Common myeloid progenitor, CD34-positive (primary cell): ENCODE measurements around the gene FN3K.

Experiments
- CTCF ChIA-PET: fragments of 350-600 bp; sonication (Branson Sonifier 250); formaldehyde crosslinking; loops from one replicate; lab custom pipeline; 2021; ENCODE audit warnings: antibody characterized with exemption; lab: Charles Lee
- POLR2A ChIA-PET: fragments of 350-600 bp; sonication (Branson Sonifier 250); formaldehyde crosslinking; loops from one replicate; lab custom pipeline; 2021; ENCODE audit warnings: antibody characterized with exemption; lab: Charles Lee
- DNase-seq, 3 donors: peaks; one replicate each; pipeline versions ENCODE4 v3.0.0 to v3.0.0-alpha.2; 2013
- H3K27ac ChIP-seq, 2 experiments: 1 replicate in 1 of 2; 2 replicates in 1 of 2; pipeline ENCODE4 v1.7.0; 2013; ENCODE audit warnings: inconsistent platforms in 2 of 2, low read length in 2 of 2, mild to moderate bottlenecking in 2 of 2, low read depth in 1 of 2, moderate library complexity in 1 of 2; ENCODE audit not compliant: severe bottlenecking in 2 of 2, insufficient read depth in 1 of 2, poor library complexity in 1 of 2
- H3K27me3 ChIP-seq, 5 experiments: replicated peaks in 2 of 5; 1 replicate in 3 of 5; 2 replicates in 2 of 5; pipeline versions ENCODE4 v1.6.1 to v1.7.0; 2013; ENCODE audit warnings: low read length in 4 of 5, mild to moderate bottlenecking in 2 of 5, moderate library complexity in 2 of 5, inconsistent platforms in 1 of 5; ENCODE audit not compliant: insufficient read depth in 5 of 5, control insufficient read depth in 4 of 5
- H3K36me3 ChIP-seq, 4 experiments: 1 replicate in 2 of 4; 2 replicates in 2 of 4; pipeline versions ENCODE4 v1.6.1 to v1.7.0; 2013; ENCODE audit warnings: low read length in 3 of 4, control low read depth in 1 of 4, mild to moderate bottlenecking in 1 of 4; ENCODE audit not compliant: control insufficient read depth in 4 of 4, insufficient read depth in 4 of 4
- H3K4me1 ChIP-seq, 4 experiments: 1 replicate in 3 of 4; 2 replicates in 1 of 4; pipeline versions ENCODE4 v1.6.1 to v1.7.1; 2013; ENCODE audit warnings: low read length in 3 of 4, mild to moderate bottlenecking in 3 of 4, control low read depth in 1 of 4, inconsistent platforms in 1 of 4, moderate library complexity in 1 of 4; ENCODE audit not compliant: control insufficient read depth in 4 of 4, insufficient read depth in 4 of 4; ENCODE audit errors: control extremely low read depth in 1 of 4
- H3K4me3 ChIP-seq, 7 experiments: 1 replicate in 4 of 7; 2 replicates in 3 of 7; pipeline versions ENCODE4 v1.5.1 to v1.7.0; 2013; ENCODE audit warnings: mild to moderate bottlenecking in 7 of 7, low read length in 6 of 7, moderate library complexity in 6 of 7, inconsistent platforms in 2 of 7, low read depth in 2 of 7, control low read depth in 1 of 7; ENCODE audit not compliant: insufficient read depth in 4 of 7, control insufficient read depth in 1 of 7; ENCODE audit errors: extremely low read depth in 1 of 7
- H3K9me3 ChIP-seq, 5 experiments: 1 replicate in 4 of 5; 2 replicates in 1 of 5; pipeline versions ENCODE4 v1.6.1 to v1.7.1; 2013; ENCODE audit warnings: low read length in 4 of 5, mild to moderate bottlenecking in 2 of 5, inconsistent platforms in 1 of 5, low read depth in 1 of 5, moderate library complexity in 1 of 5; ENCODE audit not compliant: control insufficient read depth in 4 of 5, insufficient read depth in 2 of 5; ENCODE audit errors: control extremely low read depth in 1 of 5
- whole genome bisulfite sequencing: methylation state at CpG from one replicate; pipeline ENCODE4 v1.1.5; 2013; ENCODE audit not compliant: insufficient coverage; 5-methylcytosine and 5-hydroxymethylcytosine counted together

FN3K gene

GRCh38 chr17:82697808-82698064, 37.7 kb upstream of the FN3K start:
- CTCF ChIA-PET = no interaction called here
- DNase-seq = no peak
- WGBS = 0% methylated on average over 11 of the region's 32 CpGs
- H3K9me3 ChIP-seq = peaks cover 0 to 14% (median 6%) of the 10 kb centered on the region in 5 experiments
- H3K36me3 ChIP-seq = no peaks in the 10 kb centered on the region
- H3K4me1 ChIP-seq = peaks cover 0 to 23% (median 20%) of the 10 kb centered on the region in 4 experiments
- no peak overlapping the region for H3K27ac ChIP-seq
- H3K4me3 ChIP-seq = peak overlapping the region; percentile 40 to 76 (median 60)
- POLR2A ChIA-PET = no interaction called here
- peaks cover 0 to 11% (median 4%) of the 10 kb centered on the region in 5 experiments for H3K27me3 ChIP-seq

GRCh38 chr17:82698065-82698973, 37.1 kb upstream of the FN3K start, which contains the start of gene RAB40B:
RAB40B (minus strand) TSS chr17:82698698; CDS start chr17:82698596, 102 bp downstream.
- CTCF ChIA-PET = no interaction called here
- Histone ChIP-seq H3K9me3 (peaks cover 0 to 14% (median 6%) of the 10 kb centered on the region in 5 experiments), H3K36me3 (no peaks in the 10 kb centered on the region), H3K4me1 (peaks cover 0 to 23% (median 20%) of the 10 kb centered on the region in 4 experiments), H3K27me3 (peaks cover 0 to 11% (median 4%) of the 10 kb centered on the region in 5 experiments), H3K4me3 (peak within 1 kb of the TSS; percentile 49 to 85 (median 69)), H3K27ac (no peak within 1 kb of the TSS)
- WGBS = 0% methylated on average over 43 of the region's 112 CpGs
- POLR2A ChIA-PET = no interaction called here
- peak; percentile 98 to 99 (median 99) for DNase-seq

- CTCF ChIA-PET = no interaction called here
- WGBS = 6% methylated on average over 44 of the region's 45 CpGs
- Histone ChIP-seq H3K27me3 (peaks cover 0 to 11% (median 4%) of the 10 kb centered on the region in 5 experiments), H3K4me3 (peak overlapping the region; percentile 49 to 85 (median 69)), H3K27ac (no peak overlapping the region), H3K4me1 (peaks cover 0 to 23% (median 20%) of the 10 kb centered on the region in 4 experiments), H3K9me3 (peaks cover 0 to 13% (median 6%) of the 10 kb centered on the region in 5 experiments), H3K36me3 (no peaks in the 10 kb centered on the region)
- DNase-seq = peak in 2 of 3 donors; percentile 53 to 68
- POLR2A ChIA-PET = no interaction called here
These were observed 36.4 kb upstream of the FN3K start for GRCh38 chr17:82698974-82699442.

- 96% methylated on average over 11 of the region's 13 CpGs for WGBS
- Histone ChIP-seq H3K4me1 (peaks cover 0 to 23% (median 20%) of the 10 kb centered on the region in 4 experiments), H3K9me3 (peaks cover 0 to 7% (median 4%) of the 10 kb centered on the region in 5 experiments), H3K27ac (no peak overlapping the region), H3K36me3 (no peaks in the 10 kb centered on the region), H3K27me3 (peaks cover 0 to 11% (median 4%) of the 10 kb centered on the region in 5 experiments), H3K4me3 (peak overlapping the region in 4 of 7 experiments; percentile 54 to 85 (median 78))
- no peak for DNase-seq
- ChIA-PET POLR2A (no interaction called here), CTCF (no interaction called here)
These were observed 35.9 kb upstream of the FN3K start for GRCh38 chr17:82699551-82699950.

- no peaks in the 10 kb centered on the region for H3K36me3 ChIP-seq
- no peak overlapping the region for H3K4me3 ChIP-seq
- H3K27me3 ChIP-seq = peaks cover 0 to 3% (median 1%) of the 10 kb centered on the region in 5 experiments
- ChIA-PET CTCF (no interaction called here), POLR2A (interaction anchor here (0.9 kb wide), 1 partner anchor 26 kb away, joined by 3 read pairs; no protein-coding TSS in a partner anchor)
- DNase-seq = no peak
- no peak overlapping the region for H3K27ac ChIP-seq
- H3K9me3 ChIP-seq = no peaks in the 10 kb centered on the region
- 91% methylated on average over 18 of the region's 20 CpGs for WGBS
- H3K4me1 ChIP-seq = peaks cover 0 to 18% (median 16%) of the 10 kb centered on the region in 4 experiments
These were observed 33.0 kb upstream of the FN3K start for GRCh38 chr17:82702231-82702927.

- ChIA-PET CTCF (no interaction called here), POLR2A (interaction anchor here (0.5 kb wide), 1 partner anchor 427 kb away, joined by 4 read pairs; no protein-coding TSS in a partner anchor)
- no peaks in the 10 kb centered on the region for H3K9me3 ChIP-seq
- DNase-seq = no peak
- no peaks in the 10 kb centered on the region for H3K36me3 ChIP-seq
- H3K27ac ChIP-seq = no peak overlapping the region
- H3K4me1 ChIP-seq = peaks cover 0 to 15% (median 10%) of the 10 kb centered on the region in 4 experiments
- H3K27me3 ChIP-seq = no peaks in the 10 kb centered on the region
- WGBS = 90% methylated on average over 21 of the region's 26 CpGs
- H3K4me3 ChIP-seq = no peak overlapping the region
These were observed 32.2 kb upstream of the FN3K start for GRCh38 chr17:82703036-82703745.
